Stimulated activated naive CD8-positive, alpha-beta T cell treated with anti-CD3 and anti-CD28 coated beads, Interleukin-15, Interleukin-2, amounts not matched to agents 100 ng/mL and 50 ng/mL, for 24 hours (primary cell): ENCODE results near the gene GSN.

Experiments
- H3K27ac Mint-ChIP-seq: one replicate; pipeline ENCODE4 v1.8.0; 2021; ENCODE audit warnings: mild to moderate bottlenecking, mixed read lengths
- H3K27me3 Mint-ChIP-seq: one replicate; pipeline ENCODE4 v1.8.0; 2021; ENCODE audit warnings: mixed read lengths
- H3K36me3 Mint-ChIP-seq: one replicate; pipeline ENCODE4 v1.8.0; 2021; ENCODE audit warnings: low read depth, mixed read lengths
- H3K4me1 Mint-ChIP-seq: one replicate; pipeline ENCODE4 v1.8.0; 2021; ENCODE audit warnings: low read depth, mixed read lengths
- H3K4me3 Mint-ChIP-seq: one replicate; pipeline ENCODE4 v1.8.0; 2021; ENCODE audit warnings: mild to moderate bottlenecking, mixed read lengths
- H3K9me3 Mint-ChIP-seq: one replicate; pipeline ENCODE4 v1.8.0; 2021; ENCODE audit warnings: mixed read lengths

The GSN gene

GRCh38 chr9:121362813-121363621, 95.1 kb downstream of the GSN start:
- peaks cover 18% of the 10 kb centered on the region for H3K36me3 Mint-ChIP-seq
- H3K9me3 Mint-ChIP-seq = no peaks in the 10 kb centered on the region
- H3K4me1 Mint-ChIP-seq = peaks cover 71% of the 10 kb centered on the region
- H3K27ac Mint-ChIP-seq = no peak overlapping the region
- no peaks in the 10 kb centered on the region for H3K27me3 Mint-ChIP-seq
- H3K4me3 Mint-ChIP-seq = no peak overlapping the region

DNA sequence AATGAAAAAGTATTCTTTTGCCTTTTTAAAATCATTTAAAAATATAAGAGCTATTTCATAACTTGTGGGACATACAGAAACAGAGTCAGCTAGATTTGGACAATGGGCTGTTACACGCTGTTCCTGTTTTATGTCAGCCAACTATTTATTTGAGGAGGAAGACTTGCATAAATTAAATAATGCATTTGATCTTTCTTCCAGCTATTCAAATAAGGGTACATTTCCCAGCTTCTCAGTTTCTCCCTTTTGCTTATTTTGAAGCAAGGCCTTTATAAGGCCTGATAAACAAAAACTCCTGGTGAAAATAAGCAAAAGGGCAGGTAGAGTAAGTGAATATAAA, 95.6 kb downstream of the GSN start:
- no peaks in the 10 kb centered on the region for H3K27me3 Mint-ChIP-seq
- peaks cover 70% of the 10 kb centered on the region for H3K4me1 Mint-ChIP-seq
- no peak overlapping the region for H3K4me3 Mint-ChIP-seq
- H3K9me3 Mint-ChIP-seq = no peaks in the 10 kb centered on the region
- H3K36me3 Mint-ChIP-seq = peaks cover 18% of the 10 kb centered on the region
- no peak overlapping the region for H3K27ac Mint-ChIP-seq

GRCh38 chr9:121364077-121364476, 96.1 kb downstream of the GSN start:
- H3K4me3 Mint-ChIP-seq = no peak overlapping the region
- peaks cover 18% of the 10 kb centered on the region for H3K36me3 Mint-ChIP-seq
- peaks cover 70% of the 10 kb centered on the region for H3K4me1 Mint-ChIP-seq
- H3K27me3 Mint-ChIP-seq = no peaks in the 10 kb centered on the region
- no peaks in the 10 kb centered on the region for H3K9me3 Mint-ChIP-seq
- H3K27ac Mint-ChIP-seq = no peak overlapping the region

- H3K36me3 Mint-ChIP-seq = peaks cover 18% of the 10 kb centered on the region
- peaks cover 64% of the 10 kb centered on the region for H3K4me1 Mint-ChIP-seq
- no peak overlapping the region for H3K4me3 Mint-ChIP-seq
- no peak overlapping the region for H3K27ac Mint-ChIP-seq
- H3K9me3 Mint-ChIP-seq = no peaks in the 10 kb centered on the region
- H3K27me3 Mint-ChIP-seq = no peaks in the 10 kb centered on the region
Observed at GRCh38 chr9:121364886-121365285, 96.9 kb downstream of the GSN start.

- Mint-ChIP-seq H3K36me3 (peaks cover 19% of the 10 kb centered on the region), H3K27me3 (no peaks in the 10 kb centered on the region), H3K4me3 (no peak overlapping the region), H3K27ac (peak overlapping the region; percentile 2), H3K4me1 (peaks cover 64% of the 10 kb centered on the region), H3K9me3 (peaks cover 3% of the 10 kb centered on the region)
Observed at GRCh38 chr9:121365564-121365963, 97.6 kb downstream of the GSN start.

GRCh38 chr9:121366611-121367192, 98.7 kb downstream of the GSN start:
- H3K36me3 Mint-ChIP-seq = peaks cover 20% of the 10 kb centered on the region
- H3K9me3 Mint-ChIP-seq = peaks cover 4% of the 10 kb centered on the region
- H3K27ac Mint-ChIP-seq = no peak overlapping the region
- no peaks in the 10 kb centered on the region for H3K27me3 Mint-ChIP-seq
- no peak overlapping the region for H3K4me3 Mint-ChIP-seq
- peaks cover 64% of the 10 kb centered on the region for H3K4me1 Mint-ChIP-seq

DNA sequence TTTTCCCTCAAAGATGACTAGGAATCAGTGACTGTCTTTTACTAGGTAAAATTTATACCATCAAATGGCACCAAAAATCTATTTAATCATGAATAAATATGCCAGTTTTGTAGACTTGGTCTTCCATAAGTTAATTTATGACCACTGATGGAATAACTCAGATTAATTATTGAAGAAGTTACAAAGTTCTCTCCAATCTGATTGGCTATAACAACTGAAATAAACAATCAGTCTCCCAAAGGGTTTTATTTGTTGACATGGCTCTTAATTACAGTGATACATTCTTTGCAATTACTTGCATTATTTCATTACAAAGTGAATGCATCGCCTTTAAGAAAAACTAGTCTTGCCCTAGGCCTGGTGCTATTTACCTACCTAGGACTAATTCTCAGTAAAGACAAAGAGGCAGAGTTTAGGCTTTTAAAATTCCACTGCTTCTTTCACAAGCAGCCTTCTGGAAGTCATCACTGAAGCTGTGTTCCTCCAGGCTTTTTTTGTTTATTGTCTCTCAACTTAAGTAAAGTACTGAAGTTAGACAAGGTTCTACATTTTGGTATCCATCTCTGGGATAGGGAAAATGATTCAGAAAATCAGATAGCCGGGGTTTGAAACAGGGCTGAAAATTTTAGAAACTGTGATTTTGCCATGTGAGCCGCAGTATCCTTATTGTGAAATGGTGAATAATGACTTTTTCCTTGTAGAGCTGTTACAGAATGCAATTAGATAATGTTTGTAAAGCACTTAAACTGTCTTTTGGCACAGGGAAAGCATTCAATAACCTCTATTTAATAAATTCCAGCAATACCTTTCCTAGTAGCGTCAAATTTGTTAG, 99.6 kb downstream of the GSN start:
- H3K27ac Mint-ChIP-seq = no peak overlapping the region
- peaks cover 65% of the 10 kb centered on the region for H3K4me1 Mint-ChIP-seq
- H3K9me3 Mint-ChIP-seq = peaks cover 4% of the 10 kb centered on the region
- H3K4me3 Mint-ChIP-seq = peak overlapping the region; percentile 88
- H3K27me3 Mint-ChIP-seq = no peaks in the 10 kb centered on the region
- H3K36me3 Mint-ChIP-seq = peaks cover 20% of the 10 kb centered on the region

- no peak overlapping the region for H3K27ac Mint-ChIP-seq
- H3K4me3 Mint-ChIP-seq = peak overlapping the region; percentile 88
- peaks cover 64% of the 10 kb centered on the region for H3K4me1 Mint-ChIP-seq
- H3K9me3 Mint-ChIP-seq = peaks cover 4% of the 10 kb centered on the region
- no peaks in the 10 kb centered on the region for H3K27me3 Mint-ChIP-seq
- H3K36me3 Mint-ChIP-seq = peaks cover 20% of the 10 kb centered on the region
Observed at GRCh38 chr9:121368138-121368522, 100.2 kb downstream of the GSN start.

DNA sequence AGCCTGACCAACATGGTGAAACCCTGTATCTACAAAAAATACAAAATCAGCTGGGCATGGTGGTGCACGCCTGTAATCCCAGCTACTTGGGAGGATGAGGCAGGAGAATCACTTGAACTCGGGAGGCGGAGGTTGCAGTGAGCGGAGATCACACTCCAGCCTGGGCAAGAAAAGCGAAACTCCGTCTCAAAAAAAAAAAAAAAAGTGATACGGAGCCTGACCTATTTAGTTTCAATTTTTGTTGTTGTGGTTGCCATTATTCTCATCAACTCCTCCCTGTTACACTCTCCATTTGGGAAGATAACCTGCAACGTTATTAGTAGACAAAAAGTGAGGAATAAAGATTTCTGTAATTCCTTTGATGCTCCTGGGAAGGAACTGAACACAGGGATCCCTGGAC, 100.8 kb downstream of the GSN start:
- H3K27me3 Mint-ChIP-seq = no peaks in the 10 kb centered on the region
- peak overlapping the region; percentile 88 for H3K4me3 Mint-ChIP-seq
- H3K27ac Mint-ChIP-seq = peak overlapping the region; percentile 65
- peaks cover 4% of the 10 kb centered on the region for H3K9me3 Mint-ChIP-seq
- peaks cover 20% of the 10 kb centered on the region for H3K36me3 Mint-ChIP-seq
- H3K4me1 Mint-ChIP-seq = peaks cover 64% of the 10 kb centered on the region

GRCh38 chr9:121369595-121370265, 101.8 kb downstream of the GSN start, which contains the start of gene STOM:
Gene STOM, minus strand, starts transcription at chr9:121370250. Its CDS starts 63 bp downstream, at chr9:121370187.
- H3K27ac Mint-ChIP-seq = peak within 1 kb of the TSS; percentile 94
- peak within 1 kb of the TSS; percentile 88 for H3K4me3 Mint-ChIP-seq
- H3K9me3 Mint-ChIP-seq = peaks cover 4% of the 10 kb centered on the region
- H3K27me3 Mint-ChIP-seq = no peaks in the 10 kb centered on the region
- H3K4me1 Mint-ChIP-seq = peaks cover 63% of the 10 kb centered on the region
- H3K36me3 Mint-ChIP-seq = peaks cover 20% of the 10 kb centered on the region

DNA sequence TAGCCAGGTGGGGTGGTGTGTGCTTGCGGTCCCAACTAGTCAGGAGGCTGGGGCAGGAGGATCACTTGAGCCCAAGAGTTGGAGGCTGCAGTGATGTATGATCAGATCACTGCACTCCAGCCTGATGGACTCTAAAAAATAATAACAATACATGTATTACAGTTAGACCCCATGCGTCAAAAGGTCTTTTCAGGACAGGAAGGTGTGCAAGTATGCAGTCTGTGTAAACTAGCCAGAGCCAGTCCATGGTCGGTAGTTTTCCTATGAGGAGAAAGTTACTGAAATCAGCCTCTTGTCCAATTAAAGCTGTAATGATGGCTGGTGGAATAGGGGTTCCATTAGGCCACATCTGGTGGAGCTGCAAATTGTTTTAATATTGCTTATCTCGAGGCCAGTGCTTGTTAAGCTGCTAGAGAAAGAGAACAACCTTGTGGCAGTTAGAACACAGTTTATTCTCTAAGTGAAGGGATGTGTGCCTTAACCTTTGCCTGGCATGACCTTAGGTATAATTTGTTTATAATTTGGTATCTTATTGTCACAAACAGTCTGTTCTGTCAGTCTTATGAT, 103.6 kb downstream of the GSN start:
- H3K4me1 Mint-ChIP-seq = peaks cover 51% of the 10 kb centered on the region
- peaks cover 4% of the 10 kb centered on the region for H3K9me3 Mint-ChIP-seq
- peak overlapping the region; percentile 43 for H3K4me3 Mint-ChIP-seq
- peaks cover 5% of the 10 kb centered on the region for H3K36me3 Mint-ChIP-seq
- H3K27me3 Mint-ChIP-seq = no peaks in the 10 kb centered on the region
- H3K27ac Mint-ChIP-seq = no peak overlapping the region

GRCh38 chr9:121372239-121373010, 104.5 kb downstream of the GSN start:
- Mint-ChIP-seq H3K27me3 (no peaks in the 10 kb centered on the region), H3K36me3 (peaks cover 9% of the 10 kb centered on the region), H3K4me3 (no peak overlapping the region), H3K27ac (no peak overlapping the region), H3K4me1 (peaks cover 44% of the 10 kb centered on the region), H3K9me3 (peaks cover 4% of the 10 kb centered on the region)

GRCh38 chr9:121373011-121373729, 105.2 kb downstream of the GSN start:
- Mint-ChIP-seq H3K4me1 (peaks cover 36% of the 10 kb centered on the region), H3K9me3 (peaks cover 4% of the 10 kb centered on the region), H3K27me3 (no peaks in the 10 kb centered on the region), H3K4me3 (no peak overlapping the region), H3K36me3 (peaks cover 14% of the 10 kb centered on the region), H3K27ac (no peak overlapping the region)
